Stomach (tissue), 9 donors: ENCODE results near the gene KRT13. TPM values are rescaled to one million over a fixed set of nuclear protein-coding genes. Genes with fewer than 3 reads are reported as not detected.
A peak's percentile ranks its signal among the peaks of the same experiment; 100 is the strongest.

Experiments
- DNase-seq, 2 donors: peaks; one replicate each; pipeline versions ENCODE4 v3.0.0 to v3.0.0-alpha.2; 2013 to 2019
- H3K27ac ChIP-seq, 5 donors: fragments of 200-600 bp in 4 of 5; sonication (generic) in 4 of 5; one replicate each; pipeline ENCODE4 v1.5.1; 2013 to 2019; ENCODE audit warnings: mild to moderate bottlenecking in 1 of 5, moderate library complexity in 1 of 5
- H3K27me3 ChIP-seq, 3 donors: fragments of 200-600 bp; sonication (generic); one replicate each; pipeline ENCODE4 v1.5.1; 2017 to 2019; ENCODE audit warnings: mixed run types in 1 of 3
- H3K36me3 ChIP-seq, 4 donors: fragments of 200-600 bp; sonication (generic); 1 replicate in 3 of 4; 2 replicates in 1 of 4; pipeline ENCODE4 v1.5.1; 2016 to 2019
- H3K4me1 ChIP-seq, 4 donors: fragments of 200-600 bp; sonication (generic); one replicate each; pipeline ENCODE4 v1.5.1; 2016 to 2019
- H3K4me3 ChIP-seq, 4 donors: fragments of 200-600 bp; sonication (generic) in 3 of 4; one replicate each; pipeline ENCODE4 v1.5.1; 2016 to 2019; ENCODE audit warnings: mild to moderate bottlenecking in 1 of 4
- H3K9me3 ChIP-seq, 4 donors: fragments of 200-600 bp; sonication (generic); one replicate each; pipeline ENCODE4 v1.5.1; 2016 to 2019
- CTCF ChIP-seq, 7 experiments: fragments of 450-650 bp in 4 of 7; fragments of 200-600 bp in 3 of 7; sonication (generic) in 3 of 7; IDR thresholded peaks; one replicate each; pipeline ENCODE4 v1.5.1; 2016 to 2019; ENCODE audit warnings: antibody characterized with exemption in 7 of 7, control low read depth in 2 of 7, mild to moderate bottlenecking in 1 of 7
- EP300 ChIP-seq: sonication (generic); formaldehyde crosslinking; IDR thresholded peaks from one replicate; pipeline ENCODE4 v1.6.1; 2017; ENCODE audit warnings: antibody characterized with exemption
- POLR2A ChIP-seq, 4 donors: fragments of 450-650 bp; IDR thresholded peaks; one replicate each; pipeline ENCODE4 v1.6.1; 2016; ENCODE audit warnings: antibody characterized with exemption in 4 of 4, control low read depth in 2 of 4, mild to moderate bottlenecking in 1 of 4, moderate library complexity in 1 of 4
- POLR2AphosphoS5 ChIP-seq, 3 donors: sonication (generic); formaldehyde crosslinking; IDR thresholded peaks; one replicate each; pipeline ENCODE4 v1.6.1; 2016; ENCODE audit warnings: antibody characterized with exemption in 3 of 3
- WGBS, 5 donors: extraction: QIAGEN DNeasy Blood & Tissue Kit in 3 of 5; methylation state at CpG; one replicate each; pipeline versions ENCODE4 v1.1.5 to v1.1.7; 2013 to 2018; 5-methylcytosine and 5-hydroxymethylcytosine counted together
- intact Hi-C: fragments of 100-400 bp; cut with DNase I; formaldehyde crosslinking; loops from one replicate; pipeline ENCODE4 v1.15.1; 2023; ENCODE audit warnings: low total_unique reads
- polyA plus RNA-seq, 3 donors: library from polyadenylated mRNA; stranded (reverse); fragments of 200-250 nt; gene quantifications; one replicate each; pipeline ENCODE4 v1.2.3, GENCODE V29; 2013
- total RNA-seq, 5 donors: library from RNA; depleted of rRNA; stranded (reverse); fragments of >200 nt; gene quantifications; one replicate each; pipeline versions ENCODE4 v1.1.0 to v1.2.3, GENCODE V29; 2014 to 2016
- donor health status: healthy with polysubstance abuse.
- donor health status: Bipolar disorder and iron deficiency.
- donor health status: healthy.

KRT13 gene
- total and polyA plus RNA-seq, 8 donors: 1.1 to 12,460 (median 16.2) TPM; not detected in 1

DNA sequence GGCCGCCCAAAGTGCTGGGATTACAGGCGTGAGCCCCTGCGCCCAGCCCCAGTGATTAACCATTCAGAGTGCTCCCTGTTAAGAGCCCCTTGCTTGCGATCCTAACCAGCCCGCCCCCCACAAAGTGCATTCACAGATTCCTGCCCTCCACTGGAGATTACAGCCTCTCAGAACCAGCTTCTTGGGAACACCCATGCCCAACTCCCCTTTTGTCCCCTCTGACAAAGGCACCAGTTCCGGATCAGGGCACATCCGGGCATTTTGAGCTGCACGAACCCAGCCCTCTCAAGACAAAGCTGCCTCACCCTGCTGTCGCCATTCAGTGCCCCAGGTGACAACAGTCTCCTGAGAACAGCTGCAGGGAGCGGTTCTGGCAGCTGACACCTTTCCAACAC lies 23.5 kb upstream of the KRT13 start:
- peak; percentile 59 to 75 for DNase-seq
- Histone ChIP-seq H3K27me3 (peaks cover 0 to 60% (median 34%) of the 10 kb centered on the region in 3 donors), H3K4me3 (peak overlapping the region in 1 of 4 donors; percentile 63), H3K36me3 (peaks cover 0 to 15% (median 12%) of the 10 kb centered on the region in 4 donors), H3K27ac (peak overlapping the region; percentile 74 to 89 (median 85)), H3K4me1 (peaks cover 8 to 61% (median 41%) of the 10 kb centered on the region in 4 donors), H3K9me3 (no peaks in the 10 kb centered on the region)
- intact Hi-C loops: no loop called here
- WGBS, 5 donors: 37 to 55% (median 42%) methylated on average over 9 to 10 of the region's 10 CpGs
- no peak for TF ChIP-seq CTCF (IDR thresholded peaks at IDR 0.05)
- peak in 1 of 3 donors; percentile 25 for TF ChIP-seq POLR2AphosphoS5 (IDR thresholded peaks at IDR 0.05)

DNA sequence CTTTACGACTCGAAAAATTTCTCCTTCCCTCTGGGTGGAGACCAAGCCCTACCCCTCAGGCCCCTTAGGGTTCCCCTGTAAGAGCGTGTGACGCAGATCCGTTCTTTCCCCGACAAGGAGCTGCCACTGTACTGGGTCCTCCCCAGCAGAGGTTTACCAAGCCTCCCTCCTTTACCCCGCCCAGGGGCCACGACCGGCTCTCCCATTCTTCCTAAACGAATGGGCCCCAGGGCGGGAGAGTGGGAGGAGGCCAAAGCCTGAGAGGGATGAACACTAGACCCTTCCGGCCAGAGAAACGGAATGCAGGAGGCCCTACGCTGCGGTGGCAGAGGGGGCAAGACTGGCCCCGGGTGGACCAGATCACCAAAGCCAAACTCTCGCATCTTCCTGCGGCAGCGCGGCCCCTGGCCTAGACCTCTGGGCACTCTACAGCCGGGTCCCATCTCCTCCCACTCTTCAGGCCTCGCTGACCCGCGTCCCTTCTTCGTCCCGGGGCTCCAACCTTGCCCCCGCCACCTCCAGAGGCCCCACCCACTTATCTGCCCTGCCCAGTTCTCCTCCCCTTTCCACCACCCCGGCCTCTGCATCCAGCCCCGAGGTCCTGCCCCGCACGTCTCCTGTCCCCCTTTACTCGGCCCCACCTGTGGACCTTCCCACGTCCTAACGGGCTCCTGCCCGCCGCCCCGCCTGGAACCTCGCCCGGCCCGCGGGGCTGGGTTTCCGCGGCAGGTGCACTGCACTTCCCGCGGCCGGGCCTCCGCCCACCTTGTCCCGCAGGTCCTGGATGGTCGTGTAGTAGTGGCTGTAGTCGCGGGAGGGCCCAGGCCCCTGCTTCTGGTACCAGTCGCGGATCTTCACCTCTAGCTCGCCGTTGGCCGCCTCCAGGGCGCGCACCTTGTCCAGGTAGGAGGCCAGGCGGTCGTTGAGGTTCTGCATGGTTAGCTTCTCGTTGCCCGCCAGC lies 21.9 kb upstream of the KRT13 start:
- H3K4me3 ChIP-seq: peak overlapping the region; percentile 51 to 63 (median 55)
- peak; percentile 44 to 78 for DNase-seq
- TF ChIP-seq POLR2AphosphoS5 (IDR thresholded peaks at IDR 0.05) (peak in 1 of 3 donors; percentile 8), POLR2A (IDR thresholded peaks at IDR 0.05) (no peak), CTCF (IDR thresholded peaks at IDR 0.05) (no peak), EP300 (no peak)
- 5 to 12% (median 7%) methylated on average over 47 to 62 of the region's 62 CpGs for WGBS, 5 donors
- peaks cover 0 to 20% (median 16%) of the 10 kb centered on the region in 4 donors for H3K36me3 ChIP-seq
- intact Hi-C loops: no loop called here
- H3K4me1 ChIP-seq: peaks cover 12 to 77% (median 51%) of the 10 kb centered on the region in 4 donors
- peaks cover 0 to 53% (median 34%) of the 10 kb centered on the region in 3 donors for H3K27me3 ChIP-seq
- H3K9me3 ChIP-seq: no peaks in the 10 kb centered on the region
- peak overlapping the region; percentile 80 to 89 (median 85) for H3K27ac ChIP-seq

DNA sequence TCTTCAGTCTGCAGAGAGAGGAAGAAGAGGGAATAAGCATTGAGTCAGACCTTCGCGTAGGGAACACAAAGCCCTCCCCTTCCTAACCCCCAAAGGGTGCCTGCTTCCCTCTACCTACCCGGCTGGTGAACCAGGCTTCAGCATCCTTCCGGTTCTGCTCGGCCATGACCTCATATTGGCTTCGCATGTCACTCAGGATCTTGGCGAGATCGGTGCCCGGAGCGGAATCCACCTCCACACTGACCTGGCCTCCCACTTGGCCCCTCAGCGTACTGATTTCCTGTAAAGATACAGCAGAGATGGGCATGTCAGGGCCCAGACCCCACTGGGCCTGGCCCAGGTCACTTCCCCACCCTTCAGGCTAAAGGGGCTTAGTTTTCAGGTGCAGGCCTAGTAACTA lies 18.8 kb upstream of the KRT13 start:
- peaks cover 12 to 74% (median 51%) of the 10 kb centered on the region in 4 donors for H3K4me1 ChIP-seq
- intact Hi-C loops: no loop called here
- no peak for TF ChIP-seq EP300
- no peak for TF ChIP-seq CTCF (IDR thresholded peaks at IDR 0.05)
- no peak for TF ChIP-seq POLR2A (IDR thresholded peaks at IDR 0.05)
- TF ChIP-seq POLR2AphosphoS5 (IDR thresholded peaks at IDR 0.05): no peak
- peaks cover 0 to 50% (median 27%) of the 10 kb centered on the region in 3 donors for H3K27me3 ChIP-seq
- H3K9me3 ChIP-seq: no peaks in the 10 kb centered on the region
- H3K36me3 ChIP-seq: peaks cover 0 to 20% (median 16%) of the 10 kb centered on the region in 4 donors
- no peak for DNase-seq
- peak overlapping the region in 2 of 4 donors; percentile 58 to 63 for H3K4me3 ChIP-seq
- 67 to 87% (median 75%) methylated on average over 11 of the region's 11 CpGs for WGBS, 5 donors
- H3K27ac ChIP-seq: peak overlapping the region in 2 of 5 donors; percentile 7 to 73

DNA sequence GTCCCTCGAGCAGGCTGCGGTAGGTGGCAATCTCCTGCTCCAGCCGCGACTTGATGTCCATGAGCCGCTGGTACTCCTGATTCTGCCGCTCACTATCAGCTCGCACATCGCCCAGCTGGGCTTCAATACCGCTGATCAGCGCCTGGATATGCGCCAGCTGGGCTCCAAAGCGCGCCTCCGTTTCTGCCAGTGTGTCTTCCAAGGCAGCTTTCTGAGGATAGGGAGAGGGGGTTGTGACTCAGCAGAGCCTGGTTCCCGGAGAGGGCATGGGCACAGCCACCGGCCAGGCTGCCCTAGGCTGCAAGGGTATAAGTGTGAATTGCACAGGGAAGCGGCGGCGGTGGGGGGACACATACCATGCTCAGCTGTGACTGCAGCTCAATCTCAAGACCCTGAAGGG lies 18.4 kb upstream of the KRT13 start:
- Histone ChIP-seq H3K27me3 (peaks cover 0 to 45% (median 22%) of the 10 kb centered on the region in 3 donors), H3K27ac (peak overlapping the region in 2 of 5 donors; percentile 7 to 73), H3K4me1 (peaks cover 12 to 69% (median 47%) of the 10 kb centered on the region in 4 donors), H3K36me3 (peaks cover 0 to 20% (median 16%) of the 10 kb centered on the region in 4 donors), H3K4me3 (peak overlapping the region in 2 of 4 donors; percentile 58 to 63), H3K9me3 (no peaks in the 10 kb centered on the region)
- intact Hi-C loops: no loop called here
- WGBS, 5 donors: 39 to 62% (median 42%) methylated on average over 19 of the region's 19 CpGs
- peak in 1 of 2 donors; percentile 43 for DNase-seq
- TF ChIP-seq POLR2AphosphoS5 (IDR thresholded peaks at IDR 0.05) (no peak), CTCF (IDR thresholded peaks at IDR 0.05) (no peak), POLR2A (IDR thresholded peaks at IDR 0.05) (no peak), EP300 (no peak)
